Measurements from ENCODE around the gene CDK5RAP2. TPM values are rescaled to one million over a fixed set of nuclear protein-coding genes. Genes with fewer than 3 reads are reported as not detected.
"Not testable (repeated sequence)": the region's sequence is repeated elsewhere in the genome, so short reads cannot be mapped to it uniquely, and the experiment has no call there.

CDK5RAP2 gene
- total RNA-seq, 1 donor, result 21.2 TPM

- TF ChIP-seq CTCF (IDR thresholded peaks at IDR 0.05; ENCODE audit: insufficient read depth, low read depth, low read length), result no peak
- peak; percentile 38 for DNase-seq (ENCODE audit: low read depth)
- H3K4me3 ChIP-seq (ENCODE audit: low read depth, low read length), result no peak overlapping the region
These were observed 105.2 kb downstream of the CDK5RAP2 start for GRCh38 chr9:120474591-120475243.

- no peak for TF ChIP-seq CTCF (IDR thresholded peaks at IDR 0.05; ENCODE audit: insufficient read depth, low read depth, low read length)
- DNase-seq (ENCODE audit: low read depth), result no peak
- no peak overlapping the region for H3K4me3 ChIP-seq (ENCODE audit: low read depth, low read length)
These were observed 106.4 kb downstream of the CDK5RAP2 start for GRCh38 chr9:120473608-120474007.

- no peak for DNase-seq (ENCODE audit: low read depth)
- no peak overlapping the region for H3K4me3 ChIP-seq (ENCODE audit: low read depth, low read length)
- TF ChIP-seq CTCF (IDR thresholded peaks at IDR 0.05; ENCODE audit: insufficient read depth, low read depth, low read length), result no peak
These were observed 114.1 kb downstream of the CDK5RAP2 start for GRCh38 chr9:120465685-120466407.

- DNase-seq (ENCODE audit: low read depth), result no peak
- no peak overlapping the region for H3K4me3 ChIP-seq (ENCODE audit: low read depth, low read length)
- TF ChIP-seq CTCF (IDR thresholded peaks at IDR 0.05; ENCODE audit: insufficient read depth, low read depth, low read length), result no peak
These were observed 115.0 kb downstream of the CDK5RAP2 start for GRCh38 chr9:120464887-120465421.

- no peak overlapping the region for H3K4me3 ChIP-seq (ENCODE audit: low read depth, low read length)
- TF ChIP-seq CTCF (IDR thresholded peaks at IDR 0.05; ENCODE audit: insufficient read depth, low read depth, low read length), result no peak
- DNase-seq (ENCODE audit: low read depth), result no peak
These were observed 115.6 kb downstream of the CDK5RAP2 start for GRCh38 chr9:120464176-120464886.

- no peak for TF ChIP-seq CTCF (IDR thresholded peaks at IDR 0.05; ENCODE audit: insufficient read depth, low read depth, low read length)
- DNase-seq (ENCODE audit: low read depth), result no peak
- H3K4me3 ChIP-seq (ENCODE audit: low read depth, low read length), result no peak overlapping the region
These were observed 116.2 kb downstream of the CDK5RAP2 start for GRCh38 chr9:120463765-120464164.

GRCh38 chr9:120461677-120462076, 118.3 kb downstream of the CDK5RAP2 start:
- DNase-seq (ENCODE audit: low read depth); H3K4me3 ChIP-seq (ENCODE audit: low read depth, low read length): not testable (repeated sequence)
